T47D (cell line): ENCODE measurements around the gene LNX2.

Experiments
- DNase-seq, 2 experiments: peaks; one replicate each; pipeline versions ENCODE4 v3.0.0 to v3.0.0-alpha.2; 2011 to 2012; ENCODE audit warnings: low read depth in 1 of 2, low spot score in 1 of 2
- JUND ChIP-seq: IDR thresholded peaks from 2 replicates; pipeline ENCODE4 v1.6.1; 2012; ENCODE audit warnings: low read depth
- in situ Hi-C: cut with HindIII; loops from 2 replicates; pipeline ENCODE4 v1.10.0; 2016; ENCODE audit warnings: low sequenced_read_pairs, low pct_unique_long_range_greater_than_20kb

The LNX2 gene

GRCh38 chr13:27565818-27566217 lies 54.5 kb downstream of the LNX2 start:
- TF ChIP-seq JUND, result no peak
- no peak for DNase-seq
- in situ Hi-C loops, result no loop called here

- in situ Hi-C loops, result no loop called here
- TF ChIP-seq JUND, result no peak
- no peak for DNase-seq
These were observed 57.9 kb downstream of the LNX2 start for GRCh38 chr13:27562457-27562856.

- DNase-seq, result no peak
- no peak for TF ChIP-seq JUND
These were observed 60.6 kb downstream of the LNX2 start for GRCh38 chr13:27559719-27560118.

GRCh38 chr13:27556109-27556508 lies 64.2 kb downstream of the LNX2 start:
- in situ Hi-C loops, result no loop called here
- no peak for TF ChIP-seq JUND

More at GRCh38 chr13:27559719-27560118, 60.6 kb downstream of the LNX2 start:
- in situ Hi-C loops, result no loop called here

GRCh38 chr13:27551562-27551961 lies 68.8 kb downstream of the LNX2 start:
- no peak for TF ChIP-seq JUND
- no peak for DNase-seq
- in situ Hi-C loops, result no loop called here

More at GRCh38 chr13:27556109-27556508, 64.2 kb downstream of the LNX2 start:
- DNase-seq, result peak in 1 of 2 experiments; percentile 13

GRCh38 chr13:27549406-27549981 lies 70.8 kb downstream of the LNX2 start:
- in situ Hi-C loops, result no loop called here
- DNase-seq, result no peak
- no peak for TF ChIP-seq JUND

- no peak for DNase-seq
- in situ Hi-C loops, result no loop called here
- no peak for TF ChIP-seq JUND
These were observed 78.1 kb downstream of the LNX2 start for GRCh38 chr13:27542220-27542619.

GRCh38 chr13:27541386-27541785 lies 78.9 kb downstream of the LNX2 start:
- DNase-seq, result no peak
- in situ Hi-C loops, result no loop called here
- no peak for TF ChIP-seq JUND

GRCh38 chr13:27536361-27537101 lies 83.8 kb downstream of the LNX2 start:
- TF ChIP-seq JUND, result no peak
- in situ Hi-C loops, result no loop called here

GRCh38 chr13:27535546-27535945 lies 84.8 kb downstream of the LNX2 start:
- in situ Hi-C loops, result no loop called here
- TF ChIP-seq JUND, result no peak
- DNase-seq, result no peak

More at GRCh38 chr13:27536361-27537101, 83.8 kb downstream of the LNX2 start:
- no peak for DNase-seq

- in situ Hi-C loops, result no loop called here
- no peak for TF ChIP-seq JUND
- no peak for DNase-seq
These were observed 85.3 kb downstream of the LNX2 start for GRCh38 chr13:27534981-27535380.

GRCh38 chr13:27534108-27534980 lies 86.0 kb downstream of the LNX2 start:
- in situ Hi-C loops, result no loop called here
- TF ChIP-seq JUND, result no peak
- DNase-seq, result no peak
